NCI-H1092 treated with DMSO at 0.1 percent for 48 hours (cell line): ENCODE results near the gene RIN3.

Experiments
- DNase-seq: peaks from one replicate; lab custom pipeline; 2025; lab: John Stamatoyannopoulos, UW

The RIN3 gene, protein sequence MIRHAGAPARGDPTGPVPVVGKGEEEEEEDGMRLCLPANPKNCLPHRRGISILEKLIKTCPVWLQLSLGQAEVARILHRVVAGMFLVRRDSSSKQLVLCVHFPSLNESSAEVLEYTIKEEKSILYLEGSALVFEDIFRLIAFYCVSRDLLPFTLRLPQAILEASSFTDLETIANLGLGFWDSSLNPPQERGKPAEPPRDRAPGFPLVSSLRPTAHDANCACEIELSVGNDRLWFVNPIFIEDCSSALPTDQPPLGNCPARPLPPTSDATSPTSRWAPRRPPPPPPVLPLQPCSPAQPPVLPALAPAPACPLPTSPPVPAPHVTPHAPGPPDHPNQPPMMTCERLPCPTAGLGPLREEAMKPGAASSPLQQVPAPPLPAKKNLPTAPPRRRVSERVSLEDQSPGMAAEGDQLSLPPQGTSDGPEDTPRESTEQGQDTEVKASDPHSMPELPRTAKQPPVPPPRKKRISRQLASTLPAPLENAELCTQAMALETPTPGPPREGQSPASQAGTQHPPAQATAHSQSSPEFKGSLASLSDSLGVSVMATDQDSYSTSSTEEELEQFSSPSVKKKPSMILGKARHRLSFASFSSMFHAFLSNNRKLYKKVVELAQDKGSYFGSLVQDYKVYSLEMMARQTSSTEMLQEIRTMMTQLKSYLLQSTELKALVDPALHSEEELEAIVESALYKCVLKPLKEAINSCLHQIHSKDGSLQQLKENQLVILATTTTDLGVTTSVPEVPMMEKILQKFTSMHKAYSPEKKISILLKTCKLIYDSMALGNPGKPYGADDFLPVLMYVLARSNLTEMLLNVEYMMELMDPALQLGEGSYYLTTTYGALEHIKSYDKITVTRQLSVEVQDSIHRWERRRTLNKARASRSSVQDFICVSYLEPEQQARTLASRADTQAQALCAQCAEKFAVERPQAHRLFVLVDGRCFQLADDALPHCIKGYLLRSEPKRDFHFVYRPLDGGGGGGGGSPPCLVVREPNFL

GRCh38 chr14:92513204-92513965 lies at the start of gene RIN3:
Gene RIN3, plus strand, starts transcription at chr14:92513781. Its CDS starts 152 bp downstream, at chr14:92513933.
- DNase-seq = peak; percentile 29

DNA sequence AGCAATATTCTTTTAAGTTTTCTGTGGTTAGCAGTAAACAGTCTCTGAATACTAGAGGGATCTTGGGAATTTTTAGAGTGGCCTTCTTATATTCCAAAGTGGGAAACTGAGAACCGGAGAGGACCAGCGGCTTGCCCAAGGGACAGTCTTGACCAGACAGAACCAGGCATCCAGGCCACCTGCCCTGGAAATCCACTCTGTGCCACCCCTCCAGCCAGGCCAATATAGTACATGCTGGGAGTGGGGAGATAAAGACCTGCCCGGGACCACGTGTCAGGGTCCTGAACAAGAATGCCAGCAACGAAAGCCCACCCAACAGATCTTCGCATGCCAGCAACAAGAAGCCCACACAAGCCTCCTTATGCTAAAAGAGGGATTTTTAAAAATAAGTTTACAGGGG lies 49.4 kb upstream of the RIN3 start:
- DNase-seq = no peak

DNA sequence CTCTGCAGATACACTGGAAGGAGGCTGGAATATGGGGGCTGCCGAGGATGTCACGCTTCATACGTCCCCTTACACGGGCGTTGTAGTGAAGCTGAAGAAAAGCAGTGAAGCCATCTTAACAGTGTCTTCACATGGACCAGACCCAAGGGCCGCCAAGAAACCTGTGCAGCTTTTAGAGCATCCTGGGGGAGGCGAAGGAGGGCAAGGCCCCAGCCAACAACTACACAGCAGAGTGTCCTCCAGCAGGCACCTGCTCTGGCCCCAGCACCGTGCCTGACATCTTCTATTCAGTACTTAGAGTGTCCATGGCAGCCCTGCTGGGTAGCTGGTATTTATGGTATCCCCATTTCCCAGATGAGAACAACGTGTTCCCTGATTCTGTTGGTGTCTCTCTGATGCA lies 48.9 kb upstream of the RIN3 start:
- no peak for DNase-seq

DNA sequence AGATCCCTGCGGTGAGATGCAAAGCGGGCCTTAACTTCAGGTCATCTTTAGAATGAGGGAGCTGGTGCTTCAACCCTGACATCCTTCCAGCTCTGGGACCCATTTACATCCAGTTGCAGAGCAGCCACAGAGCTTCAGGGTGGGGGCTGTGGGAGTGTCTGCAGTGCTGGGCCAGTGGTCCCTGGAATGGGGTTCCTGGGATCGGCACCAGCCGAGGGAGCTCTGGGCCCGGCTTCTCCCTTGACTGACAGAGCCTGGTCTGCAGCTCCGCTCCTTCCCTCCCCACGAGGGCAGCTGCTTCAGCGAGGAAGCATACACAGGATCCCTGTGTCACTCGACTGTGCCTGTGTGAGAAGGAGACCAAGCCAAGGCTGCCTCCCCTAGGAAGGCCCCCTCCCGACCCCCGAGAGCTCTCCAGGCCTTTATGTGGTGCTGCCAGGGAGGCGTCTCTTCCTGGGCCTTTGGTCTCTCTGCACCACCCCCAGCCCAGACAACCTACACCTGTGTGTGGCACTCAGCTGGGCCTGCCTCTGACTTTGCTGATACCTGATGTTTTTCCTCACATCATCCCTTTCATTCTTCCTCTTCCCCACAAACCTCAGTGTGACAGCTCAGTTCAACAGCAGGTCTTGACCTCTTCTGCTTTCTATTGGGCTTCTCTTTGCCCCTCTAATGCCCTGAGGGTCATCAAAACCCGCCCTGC lies 48.1 kb upstream of the RIN3 start:
- DNase-seq = no peak

DNA sequence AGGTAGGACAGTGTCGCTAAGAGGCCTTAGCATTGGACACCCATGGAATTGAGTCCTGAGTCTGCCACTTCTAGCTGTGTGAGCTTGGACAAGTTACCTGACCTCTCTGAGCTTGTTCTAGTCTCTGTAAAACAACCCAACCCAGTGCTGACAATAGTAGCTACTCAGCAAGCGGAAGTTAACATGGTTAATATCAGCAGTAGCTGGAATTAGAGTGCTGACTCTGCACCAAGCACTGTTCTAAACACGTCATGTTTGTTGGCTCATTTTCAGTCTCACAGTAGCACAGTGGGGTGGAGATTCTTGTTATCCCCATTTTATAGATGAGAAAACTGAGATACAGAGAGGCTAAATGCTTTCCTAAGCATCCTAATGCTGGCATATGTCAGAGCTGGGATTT lies 47.5 kb upstream of the RIN3 start:
- no peak for DNase-seq

GRCh38 chr14:92469515-92469914 lies 44.1 kb upstream of the RIN3 start:
- no peak for DNase-seq

GRCh38 chr14:92470215-92470614 lies 43.4 kb upstream of the RIN3 start:
- DNase-seq = no peak

- DNase-seq = no peak
These were observed 42.8 kb upstream of the RIN3 start for GRCh38 chr14:92470811-92471210.

DNA sequence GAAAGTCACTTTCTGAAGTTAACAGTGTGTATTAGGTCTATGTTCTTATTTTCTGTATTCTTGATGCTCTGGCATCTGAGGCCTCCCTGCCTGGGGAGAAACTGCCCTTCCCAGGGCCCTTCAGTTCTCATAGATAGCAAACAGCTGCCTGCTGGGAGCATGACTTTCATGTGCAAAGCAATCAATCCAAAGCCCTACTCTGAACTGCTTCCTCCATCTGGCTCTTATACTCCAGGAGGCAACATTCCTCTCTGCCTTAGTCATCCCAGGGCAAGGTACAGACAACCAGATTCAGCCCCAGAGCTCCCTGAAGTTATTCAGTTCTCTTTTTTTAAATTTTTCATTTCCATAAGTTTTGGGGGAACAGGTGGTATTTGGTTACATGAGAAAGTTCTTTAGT lies 41.7 kb upstream of the RIN3 start:
- DNase-seq = no peak

GRCh38 chr14:92472860-92473259 lies 40.7 kb upstream of the RIN3 start:
- no peak for DNase-seq

- DNase-seq = no peak
These were observed 40.2 kb upstream of the RIN3 start for GRCh38 chr14:92473261-92473968.

DNA sequence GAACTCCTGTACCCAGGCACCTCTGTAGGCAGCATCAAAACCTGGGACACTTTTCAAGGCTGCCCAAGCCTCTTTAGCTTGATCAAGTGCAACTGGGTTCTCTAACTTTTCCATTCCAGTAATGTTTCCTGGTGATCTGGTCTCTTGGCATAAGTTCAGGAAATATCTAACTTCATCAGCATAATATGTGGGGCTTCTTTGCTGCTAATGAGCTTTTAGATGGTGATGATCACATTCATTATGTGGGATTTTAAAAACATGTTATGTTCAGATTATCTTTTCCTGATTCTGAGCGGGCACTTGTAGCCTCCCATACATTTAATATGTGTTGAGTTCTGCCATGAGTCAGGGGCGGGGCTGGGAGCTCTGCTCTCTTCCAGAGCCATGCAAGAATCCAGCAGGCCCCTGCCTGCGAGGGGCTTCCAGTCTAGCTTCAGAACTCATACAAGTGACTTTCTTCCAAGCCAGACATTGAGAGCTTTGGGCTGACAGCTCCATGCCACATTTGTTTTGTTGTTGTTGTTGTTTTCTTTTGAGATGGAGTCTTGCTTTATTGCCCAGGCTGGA lies 39.5 kb upstream of the RIN3 start:
- DNase-seq = no peak

DNA sequence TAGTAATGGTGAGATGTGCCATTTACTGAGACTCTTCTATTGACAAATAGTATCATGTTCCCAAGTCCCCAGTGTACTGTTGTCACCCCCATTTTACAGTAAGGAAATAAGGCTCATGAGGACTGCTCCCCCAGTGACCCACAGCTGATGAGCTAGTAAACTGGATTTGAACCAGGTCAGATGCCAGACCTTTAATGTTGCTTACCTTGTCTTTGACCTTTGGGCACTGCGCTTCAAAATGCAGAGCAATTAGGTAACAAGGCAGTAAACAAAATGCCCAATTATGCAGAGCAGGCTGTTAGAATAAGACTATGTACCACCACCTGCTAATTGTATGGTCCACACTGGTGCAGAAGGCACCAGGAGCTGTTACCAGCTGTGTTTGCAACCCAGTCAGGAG lies 38.5 kb upstream of the RIN3 start:
- no peak for DNase-seq

- no peak for DNase-seq
These were observed 38.0 kb upstream of the RIN3 start for GRCh38 chr14:92475451-92476187.

- no peak for DNase-seq
These were observed 32.7 kb upstream of the RIN3 start for GRCh38 chr14:92480856-92481255.

DNA sequence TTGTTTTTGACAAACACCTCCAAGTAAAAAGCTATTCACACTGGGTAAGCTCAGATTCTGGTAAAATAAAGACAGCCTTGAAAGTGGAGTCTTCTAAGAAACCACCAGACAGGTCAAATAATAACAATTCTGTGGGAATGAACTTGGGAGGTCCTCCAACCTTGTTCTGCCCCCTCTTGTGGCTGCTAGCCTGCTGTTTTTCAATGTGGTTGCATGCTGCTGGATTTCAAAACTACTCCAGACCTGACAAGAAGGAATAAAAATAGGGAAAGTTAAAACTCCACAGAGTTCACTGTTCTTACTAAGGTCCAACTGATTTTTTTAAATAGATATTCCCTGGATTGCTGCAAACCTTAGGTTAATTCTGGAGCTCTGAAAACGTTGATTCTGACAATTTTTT lies 32.2 kb upstream of the RIN3 start:
- no peak for DNase-seq

DNA sequence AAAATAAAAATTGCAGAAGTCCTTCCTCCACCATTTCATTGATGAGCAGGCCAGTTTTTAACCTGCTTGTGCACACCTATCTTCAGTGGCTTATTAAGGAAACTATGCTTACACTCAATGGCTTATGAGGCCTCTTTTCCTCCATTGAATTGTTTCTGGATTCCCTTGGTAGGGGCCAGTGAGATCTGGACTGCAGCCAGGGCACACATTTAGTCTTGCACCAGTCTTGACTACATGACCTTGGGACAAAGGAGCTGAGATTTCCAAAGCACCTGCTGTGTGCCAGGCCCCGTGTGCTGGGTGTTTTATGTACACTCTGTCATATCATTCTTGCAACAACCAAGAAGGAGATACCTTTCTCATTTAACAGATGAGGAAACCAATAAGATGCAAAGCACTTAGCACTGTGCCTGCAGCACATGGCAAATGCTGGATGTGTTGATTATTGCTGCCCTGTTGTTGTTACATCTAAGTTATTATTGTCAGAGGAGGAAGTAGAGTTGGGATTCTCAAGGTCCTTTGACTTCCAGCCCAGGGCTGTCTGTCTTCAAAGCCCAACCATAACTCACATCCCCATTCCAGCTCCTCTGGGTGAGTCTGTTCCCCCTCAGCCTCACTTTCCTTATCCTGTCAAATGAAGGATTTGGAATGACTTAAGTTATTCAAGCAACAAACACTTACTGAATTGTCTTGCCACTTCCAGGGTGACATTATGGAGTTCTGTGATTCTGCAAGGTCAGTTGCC lies 31.6 kb upstream of the RIN3 start:
- no peak for DNase-seq

- DNase-seq = no peak
These were observed 30.8 kb upstream of the RIN3 start for GRCh38 chr14:92482621-92483319.
